IMR-90 (cell line): ENCODE results near the gene ZNRF3. TPM values are rescaled to one million over a fixed set of nuclear protein-coding genes. Genes with fewer than 3 reads are reported as not detected.
A peak's percentile ranks its signal among the peaks of the same experiment; 100 is the strongest.

Experiments
- ATAC-seq: fragments of 200-7000 bp; cut with Tn5 transposase; 2 replicates; pipeline ENCODE4 v1.9.1; 2020; ENCODE audit warnings: low read depth, mild to moderate bottlenecking, moderate library complexity
- BruUV-seq: library from RNA; stranded (reverse); fragments of 400-500 nt; replicated peaks from 2 replicates; lab custom pipeline; 2021; lab: Mats Ljungman, UMichigan
- CTCF ChIA-PET: fragments of 300-600 bp; formaldehyde crosslinking; extraction: SDS; loops from one replicate; lab custom pipeline; 2021; ENCODE audit warnings: antibody characterized with exemption; lab: Yijun Ruan, JAX
- POLR2A ChIA-PET: fragments of 300-600 bp; sonication (Branson Sonifier 250); formaldehyde crosslinking; loops from one replicate; lab custom pipeline; 2022; ENCODE audit warnings: antibody characterized with exemption; ENCODE audit not compliant: unreplicated experiment; lab: Charles Lee
- DNase-seq: peaks from one replicate; pipeline ENCODE4 v3.0.0; 2013
- H2AFZ ChIP-seq: replicated peaks from 2 replicates; pipeline ENCODE3; 2013; ENCODE audit warnings: low read length, mild to moderate bottlenecking; ENCODE audit not compliant: poor library complexity
- H2AK5ac ChIP-seq: 2 replicates; pipeline ENCODE4 v1.6.1; 2013; ENCODE audit warnings: low read depth, low read length, inconsistent platforms
- H2AK9ac ChIP-seq: replicated peaks from 2 replicates; pipeline ENCODE3; 2013; ENCODE audit warnings: mild to moderate bottlenecking, low read depth, low read length, moderate library complexity; ENCODE audit not compliant: poor library complexity
- H2BK120ac ChIP-seq: 2 replicates; pipeline ENCODE4 v1.6.1; 2013; ENCODE audit warnings: low read depth, low read length, inconsistent platforms
- H2BK15ac ChIP-seq: 3 replicates; pipeline ENCODE4 v1.6.1; 2013; ENCODE audit warnings: low read depth, low read length, inconsistent platforms
- H2BK20ac ChIP-seq: 2 replicates; pipeline ENCODE4 v1.6.1; 2013; ENCODE audit warnings: low read depth, mild to moderate bottlenecking, inconsistent platforms, low read length, moderate library complexity
- H2BK5ac ChIP-seq: 2 replicates; pipeline ENCODE4 v1.6.1; 2013; ENCODE audit warnings: mild to moderate bottlenecking, low read depth, low read length, inconsistent platforms; ENCODE audit not compliant: poor library complexity, severe bottlenecking
- H3K14ac ChIP-seq: replicated peaks from 2 replicates; pipeline ENCODE4 v1.6.1; 2013; ENCODE audit warnings: low read depth, low read length, inconsistent platforms
- H3K18ac ChIP-seq: 2 replicates; pipeline ENCODE4 v1.6.1; 2013; ENCODE audit warnings: low read depth, low read length, control low read depth
- H3K23ac ChIP-seq: 2 replicates; pipeline ENCODE4 v1.6.1; 2013; ENCODE audit warnings: low read depth, low read length, inconsistent platforms
- H3K27ac ChIP-seq: 2 replicates; pipeline ENCODE4 v1.5.1; 2013; ENCODE audit warnings: mild to moderate bottlenecking, control low read depth, low read length; ENCODE audit not compliant: insufficient read depth
- H3K27me3 ChIP-seq: 2 replicates; pipeline ENCODE4 v1.6.1; 2013; ENCODE audit warnings: low read length; ENCODE audit not compliant: control insufficient read depth, insufficient read depth
- H3K36me3 ChIP-seq: 2 replicates; pipeline ENCODE4 v1.6.1; 2013; ENCODE audit warnings: low read length, mixed read lengths; ENCODE audit not compliant: control insufficient read depth, insufficient read depth
- H3K4ac ChIP-seq: 2 replicates; pipeline ENCODE4 v1.6.1; 2013; ENCODE audit warnings: low read depth, low read length, inconsistent platforms
- H3K4me1 ChIP-seq: 2 replicates; pipeline ENCODE4 v1.6.1; 2013; ENCODE audit warnings: low read length, mixed read lengths; ENCODE audit not compliant: control insufficient read depth, insufficient read depth
- H3K4me2 ChIP-seq: 2 replicates; pipeline ENCODE4 v1.6.1; 2013; ENCODE audit warnings: low read depth, mild to moderate bottlenecking, control low read depth, low read length, moderate library complexity
- H3K4me3 ChIP-seq: 2 replicates; pipeline ENCODE4 v1.5.1; 2013; ENCODE audit warnings: low read depth, mild to moderate bottlenecking, control low read depth, low read length, moderate library complexity; ENCODE audit not compliant: insufficient read depth
- H3K56ac ChIP-seq: 2 replicates; pipeline ENCODE4 v1.6.1; 2013; ENCODE audit warnings: low read length, inconsistent platforms; ENCODE audit not compliant: insufficient read depth; ENCODE audit errors: extremely low read depth
- H3K79me1 ChIP-seq, 2 experiments: 2 replicates each; pipeline ENCODE4 v1.6.1; 2013; ENCODE audit warnings: low read length in 2 of 2, inconsistent platforms in 1 of 2, low read depth in 1 of 2
- H3K9ac ChIP-seq: 2 replicates; pipeline ENCODE4 v1.6.1; 2013; ENCODE audit warnings: low read depth, low read length, control low read depth
- H3K9me1 ChIP-seq: 2 replicates; pipeline ENCODE4 v1.6.1; 2013; ENCODE audit warnings: low read length, inconsistent platforms; ENCODE audit not compliant: insufficient read depth
- H3K9me3 ChIP-seq: 2 replicates; pipeline ENCODE4 v1.6.1; 2013; ENCODE audit warnings: low read length; ENCODE audit not compliant: control insufficient read depth, insufficient read depth
- H4K20me1 ChIP-seq: 2 replicates; pipeline ENCODE4 v1.6.1; 2013; ENCODE audit warnings: low read length, inconsistent platforms; ENCODE audit not compliant: insufficient read depth
- H4K5ac ChIP-seq: 2 replicates; pipeline ENCODE4 v1.6.1; 2013; ENCODE audit warnings: mild to moderate bottlenecking, low read depth, low read length, control low read depth
- H4K8ac ChIP-seq, 2 experiments: 2 replicates each; pipeline ENCODE4 v1.6.1; 2013; ENCODE audit warnings: low read depth in 2 of 2, low read length in 2 of 2, control low read depth in 1 of 2, inconsistent platforms in 1 of 2
- H4K91ac ChIP-seq: 2 replicates; pipeline ENCODE4 v1.6.1; 2013; ENCODE audit warnings: low read depth, low read length, inconsistent platforms; ENCODE audit not compliant: insufficient read depth
- BHLHE40 ChIP-seq: fragments of 150-350 bp; IDR thresholded peaks from 2 replicates; pipeline ENCODE4 v1.6.1; 2016; ENCODE audit warnings: mild to moderate bottlenecking, low read depth, low read length
- CEBPB ChIP-seq: IDR thresholded peaks from 2 replicates; pipeline ENCODE4 v1.6.1; 2012; ENCODE audit warnings: low read depth, low read length, improper control_type of control experiment
- CHD1 ChIP-seq: IDR thresholded peaks from 2 replicates; pipeline ENCODE4 v1.6.1; 2012; ENCODE audit warnings: low read depth, low read length, improper control_type of control experiment
- MAFK ChIP-seq: IDR thresholded peaks from 2 replicates; pipeline ENCODE4 v1.6.1; 2012; ENCODE audit warnings: low read depth, low read length, improper control_type of control experiment
- MAZ ChIP-seq: IDR thresholded peaks from 2 replicates; pipeline ENCODE4 v1.6.1; 2012; ENCODE audit warnings: low read depth, mild to moderate bottlenecking, low read length, improper control_type of control experiment, moderate library complexity, borderline replicate concordance
- NFE2L2 ChIP-seq: fragments of 150-350 bp; IDR thresholded peaks from 2 replicates; pipeline ENCODE4 v1.6.1; 2016; ENCODE audit warnings: low read depth, mild to moderate bottlenecking, low read length
- POLR2A ChIP-seq: IDR thresholded peaks from 2 replicates; pipeline ENCODE4 v1.6.1; 2012; ENCODE audit warnings: mild to moderate bottlenecking, low read depth, low read length
- RFX5 ChIP-seq: IDR thresholded peaks from 2 replicates; pipeline ENCODE4 v1.8.0; 2012; ENCODE audit warnings: low read depth, mild to moderate bottlenecking, low read length, moderate library complexity
- USF2 ChIP-seq: fragments of 150-350 bp; IDR thresholded peaks from 2 replicates; pipeline ENCODE4 v1.6.1; 2017; ENCODE audit warnings: mild to moderate bottlenecking, antibody characterized with exemption, low read length, low read depth
- WGBS, 2 experiments: methylation state at CpG; one replicate each; pipeline versions ENCODE4 v1.1.5 to v1.1.7; 2013; ENCODE audit warnings: missing lambda C conversion rate in 2 of 2; ENCODE audit not compliant: insufficient read length in 1 of 2; ENCODE audit errors: extremely low coverage in 2 of 2; 5-methylcytosine and 5-hydroxymethylcytosine counted together
- dilution Hi-C: fragments of 300-500 bp; cut with HindIII; formaldehyde crosslinking; loops from one replicate; pipeline ENCODE4 v1.14.3; 2018; ENCODE audit warnings: low sequenced_read_pairs; ENCODE audit not compliant: unreplicated experiment
- in situ Hi-C: fragments of 300-500 bp; cut with MboI; formaldehyde crosslinking; loops from 3 replicates; pipeline ENCODE4 v1.14.3; 2019; ENCODE audit warnings: low sequenced_read_pairs, inconsistent platforms, mixed read lengths
- intact Hi-C: fragments of 100-400 bp; cut with micrococcal nuclease; formaldehyde crosslinking; loops from 2 replicates; pipeline ENCODE4 v1.10.0; 2022
- polyA plus RNA-seq, 3 experiments: library from polyadenylated mRNA; depleted of rRNA; stranded (reverse); fragments of >200 nt; gene quantifications; 2 replicates each; pipeline ENCODE4 v1.2.3, GENCODE V29; 2012; ENCODE audit warnings: low replicate concordance in 1 of 3
- total RNA-seq: library from RNA; depleted of rRNA; stranded (reverse); fragments of >200 nt; gene quantifications from 2 replicates; pipeline ENCODE4 v1.2.3, GENCODE V29; 2012

ZNRF3 gene
- total and polyA plus RNA-seq, 2 of the 4 experiments (the other 2 are of a cell fraction): 1.4 to 2.4 TPM

DNA sequence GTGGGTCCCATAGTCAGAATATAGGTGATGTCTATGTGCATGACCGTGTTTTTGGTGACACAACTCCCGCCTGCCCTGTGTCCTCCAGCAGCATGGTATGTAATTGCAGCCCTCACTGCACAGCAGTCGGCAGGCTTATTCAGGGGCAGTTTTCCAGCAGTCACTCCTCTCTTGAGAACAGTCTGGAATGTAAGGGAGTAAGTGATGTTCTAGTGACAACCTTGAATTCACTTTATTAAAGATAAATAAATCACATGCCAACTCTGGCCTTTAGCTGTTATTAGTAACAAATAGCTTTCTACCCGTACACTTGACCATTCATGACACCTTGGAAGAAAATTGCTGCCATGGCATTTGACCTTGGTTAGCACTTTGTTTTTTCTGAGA is 27.9 kb downstream of the ZNRF3 start:
- BruUV-seq: no TSS peak
- Histone ChIP-seq H3K14ac (no peak overlapping the region), H2AK9ac (no peak overlapping the region), H3K4me1 (peaks cover 7% of the 10 kb centered on the region), H3K27ac (no peak overlapping the region), H3K9me3 (no peaks in the 10 kb centered on the region), H2BK5ac (no peak overlapping the region), H3K79me1 (peaks cover 22 to 39% of the 10 kb centered on the region in 2 experiments), H4K91ac (no peak overlapping the region), H3K4me3 (no peak overlapping the region), H3K9me1 (peaks cover 8% of the 10 kb centered on the region; the same call in 1 of the 2 replicates), H2AK5ac (no peak overlapping the region), H2BK15ac (no peak overlapping the region), H3K36me3 (no peaks in the 10 kb centered on the region), H2BK120ac (no peak overlapping the region), H3K9ac (no peak overlapping the region), H3K18ac (no peak overlapping the region), H3K4ac (no peak overlapping the region), H3K56ac (no peak overlapping the region), H4K8ac (no peak overlapping the region), H2AFZ (no peak overlapping the region), H3K27me3 (no peaks in the 10 kb centered on the region), H2BK20ac (no peak overlapping the region), H3K23ac (no peak overlapping the region), H3K4me2 (no peak overlapping the region), H4K5ac (no peak overlapping the region), H4K20me1 (peaks cover 26% of the 10 kb centered on the region)
- intact Hi-C loops (no loop called here), dilution Hi-C loops (no loop called here), in situ Hi-C loops (no loop called here)
- ChIA-PET POLR2A (no interaction called here), CTCF (no interaction called here)
- ATAC-seq (peak; percentile 21; the same call in 1 of the 2 replicates), DNase-seq (no peak)
- TF ChIP-seq USF2: no peak
- TF ChIP-seq NFE2L2: no peak
- TF ChIP-seq POLR2A: no peak
- no peak for TF ChIP-seq MAFK
- no peak for TF ChIP-seq MAZ
- no peak for TF ChIP-seq BHLHE40
- TF ChIP-seq CHD1: no peak
- TF ChIP-seq CEBPB: no peak
- no peak for TF ChIP-seq RFX5
- WGBS, 2 experiments: 80% methylated on average over 1 of the region's 4 CpGs; no CpG with 5 or more reads in 1 of the 2 experiments
